Central memory CD8-positive, alpha-beta T cell (primary cell): ENCODE results near the gene GALNTL6.

Source experiments
- ATAC-seq: fragments of 150-1000 bp; cut with Tn5 transposase; replicated peaks from 2 replicates; pipeline ENCODE4 v1.10.0; 2022; ENCODE audit warnings: mild to moderate bottlenecking, moderate FRiP score, moderate number of reproducible peaks; ENCODE audit not compliant: poor library complexity, severe bottlenecking; ENCODE audit errors: extremely low read depth
- DNase-seq, 2 donors: peaks; one replicate each; pipeline ENCODE4 v3.0.0; 2021; ENCODE audit warnings: low spot score in 2 of 2
- H3K27ac Mint-ChIP-seq: one replicate; pipeline ENCODE4 v1.8.0; 2022; ENCODE audit warnings: low read depth, mild to moderate bottlenecking, moderate library complexity, mixed read lengths
- H3K27me3 Mint-ChIP-seq: one replicate; pipeline ENCODE4 v1.8.0; 2022; ENCODE audit warnings: mixed read lengths
- H3K36me3 Mint-ChIP-seq: one replicate; pipeline ENCODE4 v1.8.0; 2022; ENCODE audit warnings: mild to moderate bottlenecking, moderate library complexity, mixed read lengths; ENCODE audit not compliant: insufficient read depth
- H3K4me1 Mint-ChIP-seq: one replicate; pipeline ENCODE4 v1.8.0; 2022; ENCODE audit warnings: mixed read lengths
- H3K4me3 Mint-ChIP-seq: one replicate; pipeline ENCODE4 v1.8.0; 2022; ENCODE audit warnings: mild to moderate bottlenecking, moderate library complexity, mixed read lengths
- H3K9me3 Mint-ChIP-seq: one replicate; pipeline ENCODE4 v1.8.0; 2022; ENCODE audit warnings: mixed read lengths

Gene GALNTL6

GRCh38 chr4:173052439-173052838 lies 1239.2 kb downstream of the GALNTL6 start:
- DNase-seq = no peak
- H3K4me3 Mint-ChIP-seq = no peak overlapping the region
- H3K4me1 Mint-ChIP-seq = no peaks in the 10 kb centered on the region
- no peak for ATAC-seq
- no peak overlapping the region for H3K27ac Mint-ChIP-seq
- no peaks in the 10 kb centered on the region for H3K36me3 Mint-ChIP-seq
- H3K9me3 Mint-ChIP-seq = no peaks in the 10 kb centered on the region
- H3K27me3 Mint-ChIP-seq = peaks cover 38% of the 10 kb centered on the region

GRCh38 chr4:173056271-173056670 lies 1243.1 kb downstream of the GALNTL6 start:
- no peak overlapping the region for H3K27ac Mint-ChIP-seq
- no peaks in the 10 kb centered on the region for H3K36me3 Mint-ChIP-seq
- peaks cover 38% of the 10 kb centered on the region for H3K27me3 Mint-ChIP-seq
- DNase-seq (no peak), ATAC-seq (no peak)
- no peaks in the 10 kb centered on the region for H3K4me1 Mint-ChIP-seq
- H3K4me3 Mint-ChIP-seq = no peak overlapping the region
- H3K9me3 Mint-ChIP-seq = no peaks in the 10 kb centered on the region

- H3K27me3 Mint-ChIP-seq = peaks cover 33% of the 10 kb centered on the region
- no peak for DNase-seq
- ATAC-seq = no peak
- no peaks in the 10 kb centered on the region for H3K36me3 Mint-ChIP-seq
- H3K9me3 Mint-ChIP-seq = no peaks in the 10 kb centered on the region
- no peaks in the 10 kb centered on the region for H3K4me1 Mint-ChIP-seq
- no peak overlapping the region for H3K27ac Mint-ChIP-seq
- H3K4me3 Mint-ChIP-seq = no peak overlapping the region
These were observed 1243.5 kb downstream of the GALNTL6 start for GRCh38 chr4:173056710-173057109.

GRCh38 chr4:173057442-173057841 lies 1244.2 kb downstream of the GALNTL6 start:
- no peak for DNase-seq
- Mint-ChIP-seq H3K4me1 (no peaks in the 10 kb centered on the region), H3K27me3 (peaks cover 26% of the 10 kb centered on the region), H3K27ac (no peak overlapping the region), H3K4me3 (no peak overlapping the region), H3K9me3 (no peaks in the 10 kb centered on the region), H3K36me3 (no peaks in the 10 kb centered on the region)
- no peak for ATAC-seq

- H3K9me3 Mint-ChIP-seq = no peaks in the 10 kb centered on the region
- no peak overlapping the region for H3K4me3 Mint-ChIP-seq
These were observed 1244.7 kb downstream of the GALNTL6 start for GRCh38 chr4:173057901-173058300.

GRCh38 chr4:173061160-173061559 lies 1248.0 kb downstream of the GALNTL6 start:
- H3K4me1 Mint-ChIP-seq = no peaks in the 10 kb centered on the region

More at GRCh38 chr4:173057901-173058300, 1244.7 kb downstream of the GALNTL6 start:
- H3K36me3 Mint-ChIP-seq = no peaks in the 10 kb centered on the region
- H3K27ac Mint-ChIP-seq = no peak overlapping the region
- H3K4me1 Mint-ChIP-seq = no peaks in the 10 kb centered on the region
- no peak for DNase-seq
- peaks cover 26% of the 10 kb centered on the region for H3K27me3 Mint-ChIP-seq
- ATAC-seq = no peak

GRCh38 chr4:173073939-173074500 lies 1260.8 kb downstream of the GALNTL6 start:
- ATAC-seq = no peak
- H3K4me1 Mint-ChIP-seq = no peaks in the 10 kb centered on the region
- H3K4me3 Mint-ChIP-seq = no peak overlapping the region
- H3K9me3 Mint-ChIP-seq = peaks cover 19% of the 10 kb centered on the region
- H3K27me3 Mint-ChIP-seq = peaks cover 43% of the 10 kb centered on the region
- no peak overlapping the region for H3K27ac Mint-ChIP-seq
- DNase-seq = no peak
- H3K36me3 Mint-ChIP-seq = no peaks in the 10 kb centered on the region

More at GRCh38 chr4:173061160-173061559, 1248.0 kb downstream of the GALNTL6 start:
- DNase-seq (no peak), ATAC-seq (no peak)
- H3K27me3 Mint-ChIP-seq = peaks cover 27% of the 10 kb centered on the region
- no peak overlapping the region for H3K4me3 Mint-ChIP-seq
- no peaks in the 10 kb centered on the region for H3K9me3 Mint-ChIP-seq
- H3K27ac Mint-ChIP-seq = no peak overlapping the region
- peaks cover 2% of the 10 kb centered on the region for H3K36me3 Mint-ChIP-seq

GRCh38 chr4:173074501-173074946 lies 1261.3 kb downstream of the GALNTL6 start:
- DNase-seq (no peak), ATAC-seq (no peak)
- Mint-ChIP-seq H3K4me3 (no peak overlapping the region), H3K36me3 (no peaks in the 10 kb centered on the region), H3K9me3 (peaks cover 14% of the 10 kb centered on the region), H3K27me3 (peaks cover 43% of the 10 kb centered on the region), H3K27ac (no peak overlapping the region), H3K4me1 (no peaks in the 10 kb centered on the region)

GRCh38 chr4:173076903-173077634 lies 1263.9 kb downstream of the GALNTL6 start:
- no peak overlapping the region for H3K4me3 Mint-ChIP-seq
- H3K4me1 Mint-ChIP-seq = no peaks in the 10 kb centered on the region
- H3K27me3 Mint-ChIP-seq = peaks cover 31% of the 10 kb centered on the region
- H3K9me3 Mint-ChIP-seq = peaks cover 6% of the 10 kb centered on the region
- no peak overlapping the region for H3K27ac Mint-ChIP-seq
- no peaks in the 10 kb centered on the region for H3K36me3 Mint-ChIP-seq
- no peak for DNase-seq
- no peak for ATAC-seq

GRCh38 chr4:173088144-173088543 lies 1274.9 kb downstream of the GALNTL6 start:
- DNase-seq = no peak
- Mint-ChIP-seq H3K27me3 (peaks cover 65% of the 10 kb centered on the region), H3K9me3 (no peaks in the 10 kb centered on the region), H3K27ac (no peak overlapping the region), H3K4me3 (no peak overlapping the region), H3K4me1 (no peaks in the 10 kb centered on the region), H3K36me3 (no peaks in the 10 kb centered on the region)
- no peak for ATAC-seq
